Mesothelial cell of epicardium (in vitro differentiated cells): ENCODE data around the gene ZFAND3. TPM values are rescaled to one million over a fixed set of nuclear protein-coding genes. Genes with fewer than 3 reads are reported as not detected.

Experiments used
- DNase-seq, 2 experiments: peaks; one replicate each; pipeline ENCODE4 v3.0.0; 2021; ENCODE audit warnings: low spot score in 2 of 2; ENCODE audit not compliant: unreplicated experiment in 2 of 2
- H3K27ac Mint-ChIP-seq: 2 replicates; pipeline ENCODE4 v1.8.0; 2021; ENCODE audit warnings: mixed read lengths
- H3K27me3 Mint-ChIP-seq: 2 replicates; pipeline ENCODE4 v1.8.0; 2021; ENCODE audit warnings: low read depth, mixed read lengths
- H3K36me3 Mint-ChIP-seq: 2 replicates; pipeline ENCODE4 v1.8.0; 2021; ENCODE audit warnings: mixed read lengths
- H3K4me1 Mint-ChIP-seq: 2 replicates; pipeline ENCODE4 v1.8.0; 2021; ENCODE audit warnings: mixed read lengths
- H3K4me3 Mint-ChIP-seq: 2 replicates; pipeline ENCODE4 v1.8.0; 2021; ENCODE audit warnings: mild to moderate bottlenecking, moderate library complexity, mixed read lengths
- H3K9me3 Mint-ChIP-seq: 2 replicates; pipeline ENCODE4 v1.8.0; 2021; ENCODE audit warnings: mixed read lengths
- total RNA-seq: library from RNA; stranded (reverse); gene quantifications from 3 replicates; pipeline ENCODE4 v1.2.1, GENCODE V29; 2021
- TF ChIP-seq, protein P1 (sequence below): fragments of 200-600 bp; sonication (generic); IDR thresholded peaks from one replicate; pipeline ENCODE4 v1.5.0; 2021; ENCODE audit warnings: antibody characterized with exemption; ENCODE audit not compliant: unreplicated experiment

The ZFAND3 gene
- total RNA-seq, 1 donor from 2014 or later: 81.2 TPM

DNA sequence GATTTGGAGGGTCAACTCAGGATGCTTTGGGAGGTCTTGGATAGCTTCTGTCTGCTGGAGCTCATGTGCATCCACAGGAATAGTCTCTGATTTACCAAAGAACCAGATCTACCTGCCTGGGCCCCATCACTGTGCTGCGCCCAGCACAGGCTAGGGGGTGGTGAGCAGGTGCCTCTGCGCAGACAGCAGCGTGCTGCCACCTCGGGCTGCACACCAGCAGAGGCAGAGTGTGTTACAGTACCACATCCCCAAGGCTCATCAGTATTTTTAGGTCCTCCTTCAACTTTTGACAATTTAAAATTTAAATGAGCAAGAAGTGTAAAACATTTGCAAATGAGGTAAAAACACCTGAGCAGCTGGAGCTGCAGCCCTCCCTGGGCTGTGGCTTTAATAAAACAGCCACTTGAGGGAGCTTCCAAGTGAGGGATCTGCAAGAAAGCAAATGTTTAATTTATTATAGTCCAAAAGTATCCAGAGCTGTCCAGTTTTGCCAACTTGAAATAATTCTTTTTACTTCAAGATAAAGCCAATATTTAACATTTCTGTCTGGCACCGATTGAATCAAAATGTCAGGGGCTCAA is 324.9 kb downstream of the ZFAND3 start:
- H3K27ac Mint-ChIP-seq: no peak overlapping the region
- TF ChIP-seq, protein P1, sequence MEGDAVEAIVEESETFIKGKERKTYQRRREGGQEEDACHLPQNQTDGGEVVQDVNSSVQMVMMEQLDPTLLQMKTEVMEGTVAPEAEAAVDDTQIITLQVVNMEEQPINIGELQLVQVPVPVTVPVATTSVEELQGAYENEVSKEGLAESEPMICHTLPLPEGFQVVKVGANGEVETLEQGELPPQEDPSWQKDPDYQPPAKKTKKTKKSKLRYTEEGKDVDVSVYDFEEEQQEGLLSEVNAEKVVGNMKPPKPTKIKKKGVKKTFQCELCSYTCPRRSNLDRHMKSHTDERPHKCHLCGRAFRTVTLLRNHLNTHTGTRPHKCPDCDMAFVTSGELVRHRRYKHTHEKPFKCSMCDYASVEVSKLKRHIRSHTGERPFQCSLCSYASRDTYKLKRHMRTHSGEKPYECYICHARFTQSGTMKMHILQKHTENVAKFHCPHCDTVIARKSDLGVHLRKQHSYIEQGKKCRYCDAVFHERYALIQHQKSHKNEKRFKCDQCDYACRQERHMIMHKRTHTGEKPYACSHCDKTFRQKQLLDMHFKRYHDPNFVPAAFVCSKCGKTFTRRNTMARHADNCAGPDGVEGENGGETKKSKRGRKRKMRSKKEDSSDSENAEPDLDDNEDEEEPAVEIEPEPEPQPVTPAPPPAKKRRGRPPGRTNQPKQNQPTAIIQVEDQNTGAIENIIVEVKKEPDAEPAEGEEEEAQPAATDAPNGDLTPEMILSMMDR: no peak
- no peaks in the 10 kb centered on the region for H3K27me3 Mint-ChIP-seq
- DNase-seq: no peak
- peaks cover 6% of the 10 kb centered on the region for H3K9me3 Mint-ChIP-seq
- H3K4me3 Mint-ChIP-seq: no peak overlapping the region
- H3K36me3 Mint-ChIP-seq: peaks cover 11% of the 10 kb centered on the region
- peaks cover 20% of the 10 kb centered on the region for H3K4me1 Mint-ChIP-seq

DNA sequence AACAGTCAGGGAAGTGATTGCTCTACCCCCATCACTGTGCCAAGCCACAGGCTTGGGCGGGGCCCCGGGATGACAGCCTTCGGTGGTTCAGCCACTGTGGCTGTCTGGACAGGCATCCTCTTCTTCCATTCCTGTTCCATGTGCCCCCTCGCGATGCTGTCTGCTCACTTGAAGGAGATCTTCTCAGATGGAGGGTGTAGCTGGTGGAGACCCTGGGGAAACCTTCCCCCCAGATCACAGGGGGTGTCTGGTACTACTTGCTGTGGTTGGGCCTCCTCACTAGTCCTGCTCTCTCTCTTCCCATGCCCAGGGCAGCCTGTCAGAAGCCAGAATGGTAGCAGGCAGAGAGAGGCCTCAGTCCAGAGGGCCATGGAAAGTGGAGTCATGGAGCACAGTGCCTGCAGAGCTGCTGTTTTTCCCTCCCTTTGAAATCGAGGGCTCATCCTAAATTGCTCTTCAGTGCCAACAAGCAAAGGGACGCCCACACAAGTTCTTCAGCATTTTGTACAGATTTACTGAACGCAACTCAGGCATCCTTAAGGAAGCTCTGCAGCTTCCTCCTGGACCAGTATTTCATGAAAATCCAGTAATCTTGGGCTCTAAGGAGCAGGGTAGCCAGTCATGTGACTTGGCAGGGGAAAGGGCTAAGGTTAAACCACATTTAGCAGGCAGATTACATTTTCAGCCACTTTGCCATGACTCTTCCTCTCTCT is 326.6 kb downstream of the ZFAND3 start:
- peaks cover 4% of the 10 kb centered on the region for H3K36me3 Mint-ChIP-seq
- H3K27me3 Mint-ChIP-seq: no peaks in the 10 kb centered on the region
- no peak for DNase-seq
- H3K4me3 Mint-ChIP-seq: no peak overlapping the region
- no peaks in the 10 kb centered on the region for H3K9me3 Mint-ChIP-seq
- TF ChIP-seq, protein P1: no peak
- peaks cover 25% of the 10 kb centered on the region for H3K4me1 Mint-ChIP-seq
- H3K27ac Mint-ChIP-seq: no peak overlapping the region

- Mint-ChIP-seq H3K27me3 (no peaks in the 10 kb centered on the region), H3K27ac (no peak overlapping the region), H3K9me3 (no peaks in the 10 kb centered on the region), H3K4me3 (no peak overlapping the region), H3K36me3 (peaks cover 2% of the 10 kb centered on the region), H3K4me1 (peaks cover 25% of the 10 kb centered on the region)
- TF ChIP-seq, protein P1: no peak
- DNase-seq: no peak
Measured at GRCh38 chr6:38146734-38147027, 327.2 kb downstream of the ZFAND3 start.

DNA sequence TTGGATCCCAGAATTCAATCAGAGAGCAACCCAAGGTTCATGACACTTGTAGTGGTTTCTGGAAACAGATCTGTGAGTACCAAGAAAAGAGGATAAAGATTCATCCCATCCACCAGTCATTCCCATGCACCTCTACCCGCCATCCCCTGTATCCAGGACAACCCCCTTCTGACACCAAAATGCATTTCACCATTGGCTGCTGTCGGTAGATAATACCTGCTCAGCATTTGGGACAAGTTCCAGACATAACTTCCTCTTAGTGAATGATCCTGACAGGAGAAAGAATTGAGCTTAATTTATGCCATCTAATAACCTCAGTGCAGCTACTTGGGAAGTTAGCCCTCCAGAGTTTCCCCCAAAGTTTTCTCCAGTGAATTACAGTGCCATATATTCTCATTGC is 329.1 kb downstream of the ZFAND3 start:
- Mint-ChIP-seq H3K4me1 (peaks cover 16% of the 10 kb centered on the region), H3K9me3 (no peaks in the 10 kb centered on the region), H3K27ac (no peak overlapping the region), H3K4me3 (no peak overlapping the region), H3K36me3 (peaks cover 10% of the 10 kb centered on the region), H3K27me3 (no peaks in the 10 kb centered on the region)
- TF ChIP-seq, protein P1: no peak
- DNase-seq: no peak

DNA sequence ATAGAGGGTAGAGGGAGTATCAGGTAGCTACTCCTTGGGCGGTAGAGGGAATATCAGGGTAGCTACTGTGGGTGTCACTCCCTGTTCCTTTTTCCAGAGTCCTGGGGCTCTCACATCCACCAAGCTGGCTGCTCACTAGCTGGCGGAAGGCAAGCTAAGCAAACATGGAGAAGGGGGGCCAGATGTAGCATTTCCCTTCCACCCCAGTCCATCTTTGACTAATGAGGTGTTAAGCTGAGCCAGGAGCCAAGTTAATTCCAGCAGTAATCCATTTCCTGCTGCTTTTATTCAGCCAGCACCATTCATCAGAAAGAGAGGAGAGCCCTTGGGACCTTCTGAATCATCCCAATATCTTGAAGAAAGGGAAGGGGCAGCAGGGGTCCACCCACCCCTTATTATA is 330.0 kb downstream of the ZFAND3 start:
- DNase-seq: no peak
- no peaks in the 10 kb centered on the region for H3K9me3 Mint-ChIP-seq
- no peak overlapping the region for H3K4me3 Mint-ChIP-seq
- H3K36me3 Mint-ChIP-seq: peaks cover 10% of the 10 kb centered on the region
- peak overlapping the region; percentile 4 for H3K27ac Mint-ChIP-seq
- peaks cover 16% of the 10 kb centered on the region for H3K4me1 Mint-ChIP-seq
- TF ChIP-seq, protein P1: no peak
- no peaks in the 10 kb centered on the region for H3K27me3 Mint-ChIP-seq
